Loucy (cell line): ENCODE data around the gene CES1.
"Not testable (repeated sequence)": the region's sequence is repeated elsewhere in the genome, so short reads cannot be mapped to it uniquely, and the experiment has no call there.

ENCODE experiments used
- H2AFZ ChIP-seq: fragments of 200-600 bp; sonication (generic); 2 replicates; pipeline ENCODE4 v1.6.0; 2016; ENCODE audit warnings: antibody characterized with exemption, mild to moderate bottlenecking, low read length, moderate library complexity
- H3F3A ChIP-seq: fragments of 200-600 bp; 2 replicates; pipeline ENCODE4 v1.6.0; 2016; ENCODE audit warnings: antibody characterized with exemption, low read depth, mild to moderate bottlenecking
- H3K27me3 ChIP-seq: fragments of 200-600 bp; sonication (generic); 2 replicates; pipeline ENCODE4 v1.6.1; 2014; ENCODE audit warnings: low read length, mild to moderate bottlenecking; ENCODE audit not compliant: insufficient read depth, poor library complexity, severe bottlenecking
- H3K36me3 ChIP-seq: fragments of 200-600 bp; sonication (generic); 2 replicates; pipeline ENCODE4 v1.6.1; 2016; ENCODE audit warnings: low read length; ENCODE audit not compliant: insufficient read depth
- H3K4me1 ChIP-seq: fragments of 200-600 bp; sonication (generic); 2 replicates; pipeline ENCODE4 v1.5.1; 2014; ENCODE audit warnings: low read length, mild to moderate bottlenecking; ENCODE audit not compliant: insufficient read depth, poor library complexity, severe bottlenecking
- H3K4me2 ChIP-seq: fragments of 200-600 bp; sonication (generic); 2 replicates; pipeline ENCODE4 v1.6.0; 2014; ENCODE audit warnings: antibody characterized with exemption, low read length, low read depth, mild to moderate bottlenecking; ENCODE audit not compliant: poor library complexity, severe bottlenecking
- H3K4me3 ChIP-seq: fragments of 200-600 bp; sonication (generic); 2 replicates; pipeline ENCODE4 v1.5.1; 2014; ENCODE audit warnings: low read length, mild to moderate bottlenecking, mixed read lengths; ENCODE audit not compliant: poor library complexity, severe bottlenecking
- H3K79me2 ChIP-seq: fragments of 200-600 bp; sonication (generic); 2 replicates; pipeline ENCODE4 v1.6.1; 2014; ENCODE audit warnings: low read length; ENCODE audit not compliant: insufficient read depth
- H3K9ac ChIP-seq: fragments of 200-600 bp; sonication (generic); 2 replicates; pipeline ENCODE4 v1.6.0; 2014; ENCODE audit warnings: mild to moderate bottlenecking, low read depth, low read length, moderate library complexity; ENCODE audit not compliant: poor library complexity, severe bottlenecking
- H3K9me2 ChIP-seq: fragments of 200-600 bp; sonication (generic); replicated peaks from 2 replicates; pipeline ENCODE4 v1.6.1; 2016; ENCODE audit warnings: low read depth, low read length, mixed read lengths
- H3K9me3 ChIP-seq: fragments of 200-600 bp; sonication (generic); 2 replicates; pipeline ENCODE4 v1.6.1; 2014; ENCODE audit warnings: mild to moderate bottlenecking, antibody characterized with exemption, low read length, low read depth; ENCODE audit not compliant: insufficient read depth
- H4K20me1 ChIP-seq: fragments of 200-600 bp; sonication (generic); 2 replicates; pipeline ENCODE4 v1.6.0; 2014; ENCODE audit warnings: antibody characterized with exemption, low read length, mild to moderate bottlenecking; ENCODE audit not compliant: insufficient read depth, poor library complexity, severe bottlenecking
- CTCF ChIP-seq: fragments of 200-600 bp; sonication (generic); conservative IDR thresholded peaks from 2 replicates; pipeline ENCODE4 v1.5.1; 2014; ENCODE audit warnings: mild to moderate bottlenecking, antibody characterized with exemption, low read length
- EZH2phosphoT487 ChIP-seq: fragments of 200-600 bp; IDR thresholded peaks from 2 replicates; pipeline ENCODE4 v1.6.1; 2018; ENCODE audit warnings: antibody characterized with exemption, mild to moderate bottlenecking, moderate library complexity, borderline replicate concordance

Gene CES1

GRCh38 chr16:55868980-55869379 is 36.1 kb upstream of the CES1 start:
- Histone ChIP-seq H3K4me2 (no peak overlapping the region), H3K79me2 (no peaks in the 10 kb centered on the region), H4K20me1 (no peaks in the 10 kb centered on the region), H3K36me3 (no peaks in the 10 kb centered on the region), H3K4me1 (no peaks in the 10 kb centered on the region), H3K4me3 (no peak overlapping the region), H3K9me2 (no peaks in the 10 kb centered on the region), H3K9ac (no peak overlapping the region), H3F3A (no peaks in the 10 kb centered on the region), H2AFZ (no peak overlapping the region), H3K27me3 (no peaks in the 10 kb centered on the region), H3K9me3 (no peaks in the 10 kb centered on the region)
- no peak for TF ChIP-seq EZH2phosphoT487
- TF ChIP-seq CTCF: no peak

GRCh38 chr16:55868137-55868536 is 35.2 kb upstream of the CES1 start:
- no peaks in the 10 kb centered on the region for H3K79me2 ChIP-seq
- H3K4me1 ChIP-seq: no peaks in the 10 kb centered on the region
- H3K36me3 ChIP-seq: no peaks in the 10 kb centered on the region
- no peaks in the 10 kb centered on the region for H4K20me1 ChIP-seq
- no peaks in the 10 kb centered on the region for H3F3A ChIP-seq
- H3K4me2 ChIP-seq: no peak overlapping the region
- H3K9me2 ChIP-seq: no peaks in the 10 kb centered on the region
- no peaks in the 10 kb centered on the region for H3K27me3 ChIP-seq
- TF ChIP-seq CTCF: no peak
- no peak for TF ChIP-seq EZH2phosphoT487
- no peak overlapping the region for H3K9ac ChIP-seq
- no peak overlapping the region for H2AFZ ChIP-seq
- no peak overlapping the region for H3K4me3 ChIP-seq
- H3K9me3 ChIP-seq: no peaks in the 10 kb centered on the region

- Histone ChIP-seq H3K27me3 (no peaks in the 10 kb centered on the region), H3K9me2 (no peaks in the 10 kb centered on the region), H3K9ac (no peak overlapping the region), H3F3A (no peaks in the 10 kb centered on the region), H3K9me3 (no peaks in the 10 kb centered on the region), H3K4me3 (no peak overlapping the region), H2AFZ (no peak overlapping the region), H3K36me3 (no peaks in the 10 kb centered on the region), H4K20me1 (no peaks in the 10 kb centered on the region), H3K4me1 (no peaks in the 10 kb centered on the region), H3K4me2 (no peak overlapping the region), H3K79me2 (no peaks in the 10 kb centered on the region)
- no peak for TF ChIP-seq EZH2phosphoT487
- TF ChIP-seq CTCF: no peak
Observed at GRCh38 chr16:55861288-55861687, 28.4 kb upstream of the CES1 start.

GRCh38 chr16:55857650-55858049 is 24.8 kb upstream of the CES1 start:
- not testable (repeated sequence) for H3K9me2 ChIP-seq, H3K36me3 ChIP-seq, H3K4me3 ChIP-seq, H3K4me2 ChIP-seq, H2AFZ ChIP-seq, H3K4me1 ChIP-seq, H3K9me3 ChIP-seq, H3K79me2 ChIP-seq, H3K9ac ChIP-seq, H4K20me1 ChIP-seq, H3F3A ChIP-seq, H3K27me3 ChIP-seq
